NCI-H128 (cell line): Measurements from ENCODE around the gene CDYL.
"Not testable (repeated sequence)": the region's sequence is repeated elsewhere in the genome, so short reads cannot be mapped to it uniquely, and the experiment has no call there.

Experiments used
- DNase-seq: peaks from one replicate; lab custom pipeline; 2025; ENCODE audit not compliant: unreplicated experiment; lab: John Stamatoyannopoulos, UW

CDYL gene

DNA sequence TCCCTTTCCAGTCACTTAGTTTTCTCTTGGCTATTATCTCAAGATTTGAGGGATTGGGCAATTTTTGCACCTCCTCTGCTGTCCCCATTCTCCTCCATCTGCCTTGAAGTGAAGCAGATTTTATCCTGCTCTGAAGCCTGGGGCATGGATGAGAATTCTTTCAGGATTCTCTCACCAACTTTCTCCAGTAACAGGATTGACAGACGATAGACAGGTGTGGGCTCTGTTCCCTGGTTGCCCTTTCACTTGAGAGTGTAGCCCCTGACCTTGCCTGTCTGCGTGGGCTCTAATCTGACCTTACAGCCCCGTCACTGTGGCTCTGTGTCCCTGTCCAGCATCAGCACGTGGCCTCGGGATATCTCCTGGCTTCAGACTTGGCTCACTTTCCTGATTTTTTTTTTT lies 27.1 kb downstream of the CDYL start:
- DNase-seq: no peak

GRCh38 chr6:4804095-4804494 lies 27.9 kb downstream of the CDYL start:
- DNase-seq: no peak

- peak; percentile 8 for DNase-seq
Measured at GRCh38 chr6:4805553-4806336, 29.5 kb downstream of the CDYL start.

DNA sequence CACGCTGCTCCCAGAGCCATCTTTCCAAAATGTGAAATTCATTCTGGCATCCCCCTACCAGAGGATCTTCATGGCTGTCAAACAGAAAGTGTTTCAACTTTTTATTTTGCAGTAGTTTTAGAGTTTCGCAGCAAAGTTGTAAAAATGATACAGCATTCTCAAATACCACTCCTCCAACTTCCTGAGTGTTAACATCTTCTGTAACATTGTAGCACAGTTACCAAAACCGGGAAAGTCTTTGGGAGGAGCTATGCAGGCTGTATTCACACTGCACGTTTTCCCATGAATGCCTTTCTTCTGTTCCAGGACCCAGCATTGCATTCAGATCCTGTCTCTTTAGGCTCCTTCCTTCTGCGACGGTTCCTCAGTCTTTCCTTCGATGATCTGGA lies 30.1 kb downstream of the CDYL start:
- no peak for DNase-seq

DNA sequence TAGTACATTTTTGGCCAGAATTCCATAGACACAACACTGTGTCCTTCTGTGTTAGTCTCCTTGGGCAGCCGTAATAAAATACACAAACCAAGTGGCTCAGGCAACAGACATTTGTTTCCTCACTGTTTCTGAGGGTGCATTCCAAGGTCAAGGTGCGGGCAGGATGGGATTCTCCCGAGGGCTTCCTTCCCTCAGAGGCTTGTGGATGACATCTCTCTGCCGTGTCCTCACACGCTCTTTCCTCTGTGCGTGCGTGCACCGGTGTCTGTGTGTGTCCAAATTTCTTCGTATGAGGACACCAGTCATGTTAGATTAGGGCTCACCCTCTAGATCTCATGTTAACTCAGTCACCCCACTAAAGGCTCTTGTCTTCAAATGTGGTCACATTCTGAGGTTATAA lies 30.6 kb downstream of the CDYL start:
- no peak for DNase-seq

GRCh38 chr6:4808396-4808795 lies 32.2 kb downstream of the CDYL start:
- DNase-seq: no peak

DNA sequence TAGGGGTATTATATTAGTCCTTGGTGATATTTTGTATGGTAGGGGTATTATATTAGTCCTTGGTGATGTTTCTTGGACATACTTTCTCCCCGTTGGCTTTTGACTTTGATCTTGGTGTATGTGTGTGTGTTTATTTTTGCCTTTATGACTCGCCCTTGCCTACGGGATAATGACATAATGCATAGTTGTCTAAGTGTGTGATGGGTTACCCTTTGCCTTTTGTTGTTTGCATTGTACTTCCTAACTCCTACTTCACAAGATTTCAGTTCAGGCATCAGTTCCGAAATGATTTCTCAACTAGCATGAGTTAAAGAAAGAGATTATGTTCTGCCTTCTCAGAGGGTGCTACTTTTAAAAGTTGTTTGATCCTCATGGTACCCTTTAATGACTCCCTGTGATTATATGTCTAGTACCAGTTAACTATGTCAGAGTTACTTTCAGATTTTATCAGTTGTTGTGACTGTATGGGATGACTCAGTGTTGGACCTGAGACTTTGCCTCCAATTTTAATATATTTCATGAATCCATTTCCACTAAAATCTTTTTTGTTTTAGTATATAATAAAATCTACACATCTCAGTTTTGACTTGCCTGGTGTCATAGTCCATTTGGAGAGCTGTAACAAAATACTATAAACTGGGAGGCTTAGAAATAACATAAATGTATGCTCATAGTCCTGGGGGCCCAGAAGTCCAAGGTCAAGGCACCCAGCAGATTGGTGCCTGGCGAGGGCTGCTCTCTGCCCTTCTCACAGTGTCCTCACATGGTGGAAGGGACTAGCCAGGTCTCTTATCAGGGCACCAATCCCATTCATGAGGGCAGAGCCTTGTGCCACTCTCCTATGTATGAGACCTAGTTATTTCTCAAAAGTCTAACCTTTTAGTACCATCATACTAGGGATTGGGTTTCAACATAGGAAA lies 34.1 kb downstream of the CDYL start:
- no peak for DNase-seq

GRCh38 chr6:4812068-4812467 lies 35.9 kb downstream of the CDYL start:
- no peak for DNase-seq

GRCh38 chr6:4813055-4813454 lies 36.9 kb downstream of the CDYL start:
- DNase-seq: no peak

DNA sequence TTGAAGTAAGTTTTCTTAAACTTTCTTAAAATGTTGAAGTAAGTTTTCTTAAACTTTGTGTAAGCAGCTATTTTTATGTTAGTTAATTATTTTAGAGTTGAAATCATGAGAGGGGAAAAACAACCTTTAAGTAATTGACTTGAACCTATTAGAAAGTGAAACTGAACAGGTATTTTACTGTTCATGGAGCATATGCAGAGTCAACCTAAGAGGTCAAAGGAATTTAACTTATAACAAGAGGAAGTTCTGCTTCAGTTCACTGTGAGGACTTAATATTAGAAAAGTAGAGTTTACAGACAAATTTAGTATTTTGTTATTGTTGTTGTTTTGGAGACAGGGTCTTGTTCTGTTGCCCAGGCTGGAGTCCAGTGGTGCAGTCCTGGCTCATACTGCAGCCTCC lies 38.0 kb downstream of the CDYL start:
- DNase-seq: no peak

DNA sequence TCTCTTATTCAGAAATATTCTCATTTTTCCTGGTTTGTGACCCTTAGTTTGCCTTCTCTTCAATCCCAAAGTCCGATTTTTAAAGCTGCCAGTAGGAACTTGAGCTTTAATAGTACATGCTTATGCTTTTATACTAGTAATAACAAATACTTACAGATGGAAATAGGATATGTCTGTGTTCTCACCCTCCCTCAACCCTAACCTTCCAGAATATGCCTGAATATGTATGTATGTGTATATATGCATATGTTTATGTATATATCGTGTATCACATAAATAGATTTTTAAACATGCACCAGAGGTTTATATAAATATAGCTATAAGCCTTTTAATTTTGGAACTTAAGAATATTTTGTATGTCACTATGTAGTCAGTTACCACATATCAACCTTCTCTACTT lies 38.8 kb downstream of the CDYL start:
- no peak for DNase-seq

GRCh38 chr6:4815584-4815983 lies 39.4 kb downstream of the CDYL start:
- no peak for DNase-seq

GRCh38 chr6:4816904-4817303 lies 40.7 kb downstream of the CDYL start:
- no peak for DNase-seq

DNA sequence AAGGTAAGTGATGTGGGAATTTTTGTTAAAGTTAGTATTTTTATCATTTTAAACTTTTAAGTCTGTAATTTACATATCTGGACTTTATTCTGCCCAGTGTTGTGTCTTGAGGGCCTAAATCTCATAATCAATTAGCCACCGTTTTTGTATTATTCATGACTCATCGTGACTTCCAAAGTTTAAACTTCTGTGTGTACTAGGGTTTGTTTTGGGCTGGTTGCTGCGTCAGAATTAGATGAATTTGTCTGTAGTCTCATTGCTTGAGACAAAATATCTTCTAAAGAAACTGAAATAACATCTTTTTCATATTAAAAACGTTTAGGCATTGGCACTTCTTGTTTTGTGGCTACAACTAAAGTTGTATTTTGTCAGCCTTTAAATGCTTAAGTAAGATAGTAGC lies 41.3 kb downstream of the CDYL start:
- no peak for DNase-seq

DNA sequence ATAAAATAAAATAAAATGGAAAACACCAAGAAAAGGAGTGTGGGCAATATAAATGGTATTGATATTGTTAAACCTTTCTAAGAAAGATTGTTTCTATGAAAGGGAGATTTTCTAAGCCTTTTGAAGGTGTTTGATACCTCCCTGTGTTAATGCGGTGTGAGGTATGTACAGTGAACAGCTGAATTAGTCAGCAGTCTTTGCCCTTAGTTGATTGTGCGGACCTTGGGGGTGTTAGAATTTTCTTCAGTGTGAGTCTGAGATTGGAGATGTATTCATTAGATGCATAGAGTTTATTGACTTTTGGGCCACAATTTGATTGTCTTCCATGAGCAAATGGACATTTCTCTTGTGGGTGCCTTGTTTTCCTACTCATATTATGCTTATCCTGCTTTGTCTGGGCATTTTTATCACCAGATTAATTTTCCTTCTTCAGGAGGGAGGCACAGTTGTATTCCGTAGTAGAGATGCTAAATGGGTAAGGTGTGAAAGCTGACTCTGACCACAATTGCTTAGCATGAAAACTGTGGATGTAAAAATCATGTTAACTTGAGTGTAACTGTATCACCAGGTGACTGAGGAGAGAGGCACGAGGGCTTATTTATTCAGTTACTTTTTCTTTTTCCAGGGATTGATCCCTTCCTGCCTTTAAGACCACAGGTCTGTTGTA lies 42.2 kb downstream of the CDYL start:
- DNase-seq: no peak

DNA sequence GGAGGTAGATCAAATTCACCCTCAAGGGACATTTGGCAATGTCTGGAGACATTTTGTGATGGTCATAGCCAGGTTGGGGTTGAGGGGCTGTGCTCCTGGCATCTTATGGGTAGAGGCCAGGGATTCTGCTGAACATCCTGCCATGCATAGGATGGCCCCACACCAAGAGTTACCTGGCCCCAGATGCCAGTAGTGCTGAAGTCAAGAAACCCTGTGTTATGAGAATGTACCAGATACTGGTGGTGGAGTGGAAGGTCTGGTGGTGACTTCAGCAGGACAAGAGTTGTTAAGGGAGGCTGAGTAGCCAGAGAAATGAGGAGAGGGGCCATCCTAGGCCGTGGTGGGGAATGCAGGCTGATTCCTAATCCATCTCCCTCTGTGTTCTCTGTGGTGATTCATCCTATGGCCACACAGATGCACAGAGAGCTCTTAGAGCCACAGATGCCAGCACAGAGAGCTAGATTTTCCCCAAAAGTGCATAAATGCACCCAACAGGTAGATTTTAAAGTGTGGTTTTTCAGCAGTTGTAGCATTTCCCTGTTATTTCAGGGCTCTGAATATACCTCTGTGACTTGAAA lies 43.6 kb downstream of the CDYL start:
- no peak for DNase-seq

DNA sequence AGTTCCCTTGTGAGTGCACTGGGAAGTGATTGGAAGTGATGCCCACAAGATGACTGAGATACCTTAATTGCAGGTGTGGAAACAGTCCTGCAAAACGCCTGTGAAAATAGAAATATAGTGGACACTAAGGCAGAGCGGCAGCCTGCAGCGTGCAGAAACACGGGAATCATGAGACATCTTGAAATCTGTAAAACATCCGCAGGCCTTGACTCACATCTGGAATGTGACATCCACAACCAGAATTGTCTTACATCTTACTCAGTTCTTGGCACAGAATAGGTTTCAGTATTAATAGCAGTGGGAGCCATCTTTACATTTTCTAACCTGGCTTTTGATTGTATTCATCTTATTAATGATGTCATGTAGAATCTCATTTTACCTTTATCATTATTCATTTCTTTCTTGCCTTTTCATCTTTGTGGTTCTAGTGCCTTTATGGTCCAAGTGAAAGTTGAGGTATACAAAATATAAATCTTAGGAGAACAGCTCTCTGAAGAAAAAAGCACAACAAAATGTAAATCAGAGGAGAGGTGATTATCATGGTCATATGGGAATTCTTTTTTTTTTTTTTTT lies 44.6 kb downstream of the CDYL start:
- DNase-seq: no peak

DNA sequence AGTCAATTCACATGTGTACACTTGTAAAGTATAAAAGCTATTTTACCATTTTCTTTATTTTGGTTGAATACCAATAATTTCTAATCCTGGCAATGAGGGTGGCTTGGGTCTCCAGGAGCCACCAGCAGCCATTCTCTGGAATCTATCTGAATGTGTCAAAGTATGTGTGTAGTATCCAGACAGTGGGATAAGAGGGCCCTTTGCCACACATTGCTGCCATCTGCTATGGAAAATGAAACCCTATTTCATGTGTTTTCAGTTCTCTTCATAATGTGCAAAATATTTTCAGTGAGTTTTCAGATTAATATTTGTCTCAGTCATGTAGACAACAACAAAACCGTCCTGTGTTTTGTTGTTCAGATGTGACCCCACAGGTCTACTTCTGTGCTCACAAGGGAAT lies 46.3 kb downstream of the CDYL start:
- no peak for DNase-seq

DNA sequence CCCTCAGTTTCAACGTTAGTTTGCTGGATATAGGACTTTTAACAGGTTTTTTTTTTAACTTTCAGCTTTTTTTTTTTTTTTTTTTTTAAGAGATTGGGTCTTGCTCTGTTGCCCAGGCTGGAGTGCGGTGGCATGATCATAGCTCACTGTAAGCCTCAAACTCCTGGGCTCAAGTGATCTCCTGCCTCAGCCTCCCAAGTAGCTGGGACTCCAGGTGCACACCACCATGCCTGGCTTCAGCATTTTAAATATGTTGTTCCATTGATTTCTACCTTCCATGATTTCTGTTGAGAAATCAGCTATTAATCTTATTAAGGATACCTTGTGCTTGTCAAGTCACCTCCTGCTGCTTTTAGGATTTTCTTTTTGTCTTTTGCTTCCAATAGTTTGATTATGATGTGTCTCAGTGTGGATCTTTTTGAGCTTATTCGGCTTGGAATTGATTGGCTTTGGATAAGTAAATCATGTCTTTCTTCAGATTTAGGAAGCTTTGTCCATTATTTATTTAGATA lies 52.0 kb downstream of the CDYL start:
- DNase-seq: no peak

GRCh38 chr6:4829089-4829488 lies 52.9 kb downstream of the CDYL start:
- DNase-seq: no peak

- not testable (repeated sequence) for DNase-seq
Measured at GRCh38 chr6:4835540-4835939, 59.3 kb downstream of the CDYL start.
